IMR-90 (cell line): Measurements from ENCODE around the gene UST.

ENCODE experiments used
- CEBPB ChIP-seq: IDR thresholded peaks from 2 replicates; pipeline ENCODE4 v1.6.1; 2012; ENCODE audit warnings: low read depth, low read length, improper control_type of control experiment
- POLR2A ChIP-seq: IDR thresholded peaks from 2 replicates; pipeline ENCODE4 v1.6.1; 2012; ENCODE audit warnings: mild to moderate bottlenecking, low read depth, low read length
- RAD21 ChIP-seq: IDR thresholded peaks from 2 replicates; pipeline ENCODE4 v1.6.1; 2012; ENCODE audit warnings: low read length, improper control_type of control experiment
- RFX5 ChIP-seq: IDR thresholded peaks from 2 replicates; pipeline ENCODE4 v1.8.0; 2012; ENCODE audit warnings: low read depth, mild to moderate bottlenecking, low read length, moderate library complexity
- TF ChIP-seq, protein P1 (sequence below): conservative IDR thresholded peaks from 2 replicates; pipeline ENCODE4 v1.5.1; 2012; ENCODE audit warnings: mild to moderate bottlenecking, low read depth, low read length, improper control_type of control experiment
- TF ChIP-seq, protein P2 (sequence below): fragments of 150-350 bp; IDR thresholded peaks from 2 replicates; pipeline ENCODE4 v1.6.1; 2017; ENCODE audit warnings: mild to moderate bottlenecking, antibody characterized with exemption, low read length, low read depth

DNA sequence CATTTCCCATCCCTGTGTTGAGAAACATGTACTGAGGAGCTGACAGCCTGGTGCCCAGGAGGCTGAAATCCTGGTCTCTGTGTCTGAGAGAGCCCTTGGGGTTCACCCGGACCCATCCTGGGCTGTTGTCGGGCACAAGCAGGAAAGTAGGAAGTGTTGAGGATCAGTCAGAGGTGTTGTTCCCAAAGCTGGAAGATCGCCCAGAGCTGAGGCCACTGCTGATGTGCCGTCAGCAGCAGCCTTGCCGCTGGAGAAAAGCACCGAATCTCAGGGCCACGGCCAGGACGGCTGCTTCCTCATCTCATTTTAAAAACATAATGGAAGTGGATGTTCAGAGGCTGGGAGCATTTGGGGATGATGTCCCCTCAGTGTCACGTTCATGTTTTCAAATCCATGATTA lies 218.5 kb downstream of the UST start:
- TF ChIP-seq, protein P1, sequence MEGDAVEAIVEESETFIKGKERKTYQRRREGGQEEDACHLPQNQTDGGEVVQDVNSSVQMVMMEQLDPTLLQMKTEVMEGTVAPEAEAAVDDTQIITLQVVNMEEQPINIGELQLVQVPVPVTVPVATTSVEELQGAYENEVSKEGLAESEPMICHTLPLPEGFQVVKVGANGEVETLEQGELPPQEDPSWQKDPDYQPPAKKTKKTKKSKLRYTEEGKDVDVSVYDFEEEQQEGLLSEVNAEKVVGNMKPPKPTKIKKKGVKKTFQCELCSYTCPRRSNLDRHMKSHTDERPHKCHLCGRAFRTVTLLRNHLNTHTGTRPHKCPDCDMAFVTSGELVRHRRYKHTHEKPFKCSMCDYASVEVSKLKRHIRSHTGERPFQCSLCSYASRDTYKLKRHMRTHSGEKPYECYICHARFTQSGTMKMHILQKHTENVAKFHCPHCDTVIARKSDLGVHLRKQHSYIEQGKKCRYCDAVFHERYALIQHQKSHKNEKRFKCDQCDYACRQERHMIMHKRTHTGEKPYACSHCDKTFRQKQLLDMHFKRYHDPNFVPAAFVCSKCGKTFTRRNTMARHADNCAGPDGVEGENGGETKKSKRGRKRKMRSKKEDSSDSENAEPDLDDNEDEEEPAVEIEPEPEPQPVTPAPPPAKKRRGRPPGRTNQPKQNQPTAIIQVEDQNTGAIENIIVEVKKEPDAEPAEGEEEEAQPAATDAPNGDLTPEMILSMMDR: no peak
- TF ChIP-seq POLR2A (no peak), CEBPB (no peak), RAD21 (no peak), RFX5 (no peak)
- TF ChIP-seq, protein P2, sequence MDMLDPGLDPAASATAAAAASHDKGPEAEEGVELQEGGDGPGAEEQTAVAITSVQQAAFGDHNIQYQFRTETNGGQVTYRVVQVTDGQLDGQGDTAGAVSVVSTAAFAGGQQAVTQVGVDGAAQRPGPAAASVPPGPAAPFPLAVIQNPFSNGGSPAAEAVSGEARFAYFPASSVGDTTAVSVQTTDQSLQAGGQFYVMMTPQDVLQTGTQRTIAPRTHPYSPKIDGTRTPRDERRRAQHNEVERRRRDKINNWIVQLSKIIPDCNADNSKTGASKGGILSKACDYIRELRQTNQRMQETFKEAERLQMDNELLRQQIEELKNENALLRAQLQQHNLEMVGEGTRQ: no peak
